Ramos (cell line): ENCODE data around the gene TMEM52.
"Not testable (repeated sequence)": the region's sequence is repeated elsewhere in the genome, so short reads cannot be mapped to it uniquely, and the experiment has no call there.

Experiments used
- in situ Hi-C: fragments of 300-500 bp; cut with MboI; formaldehyde crosslinking; loops from one replicate; pipeline ENCODE4 v1.14.3; 2022; ENCODE audit warnings: low sequenced_read_pairs; ENCODE audit not compliant: unreplicated experiment

TMEM52 gene

GRCh38 chr1:1950940-1951339, 31.9 kb upstream of the TMEM52 start:
- in situ Hi-C loops: loop anchor here (25.0 kb wide), 1 partner anchor 836 kb away; no protein-coding TSS in a partner anchor

GRCh38 chr1:1948783-1949182, 29.7 kb upstream of the TMEM52 start:
- in situ Hi-C loops: loop anchor here (5.0 kb wide), 1 partner anchor 89 kb away; no protein-coding TSS in a partner anchor

GRCh38 chr1:1947493-1947892, 28.4 kb upstream of the TMEM52 start:
- in situ Hi-C loops: loop anchor here (5.0 kb wide), 1 partner anchor 90 kb away; no protein-coding TSS in a partner anchor

- in situ Hi-C loops: loop anchor here (5.0 kb wide), 1 partner anchor 91 kb away; no protein-coding TSS in a partner anchor
Measured at GRCh38 chr1:1946540-1946939, 27.5 kb upstream of the TMEM52 start.

GRCh38 chr1:1945782-1946393, 26.8 kb upstream of the TMEM52 start:
- in situ Hi-C loops: loop anchor here (5.0 kb wide), 1 partner anchor 91 kb away; no protein-coding TSS in a partner anchor

- in situ Hi-C loops: no loop called here
Measured at GRCh38 chr1:1943834-1944570, 24.9 kb upstream of the TMEM52 start.

GRCh38 chr1:1942753-1943656, 23.9 kb upstream of the TMEM52 start:
- in situ Hi-C loops: no loop called here

GRCh38 chr1:1941868-1942752, 23.0 kb upstream of the TMEM52 start:
- in situ Hi-C loops: no loop called here

- in situ Hi-C loops: no loop called here
Measured at GRCh38 chr1:1941211-1941841, 22.2 kb upstream of the TMEM52 start.

- in situ Hi-C loops: no loop called here
Measured at GRCh38 chr1:1940123-1940425, 21.0 kb upstream of the TMEM52 start.

GRCh38 chr1:1939296-1940122, 20.4 kb upstream of the TMEM52 start:
- in situ Hi-C loops: no loop called here

GRCh38 chr1:1938613-1939295, 19.7 kb upstream of the TMEM52 start:
- in situ Hi-C loops: no loop called here

- in situ Hi-C loops: no loop called here
Measured at GRCh38 chr1:1938276-1938573, 19.1 kb upstream of the TMEM52 start.

GRCh38 chr1:1937549-1938275, 18.6 kb upstream of the TMEM52 start:
- in situ Hi-C loops: no loop called here

- in situ Hi-C loops: no loop called here
Measured at GRCh38 chr1:1937061-1937460, 18.0 kb upstream of the TMEM52 start.

- in situ Hi-C loops: not testable (repeated sequence)
Measured at GRCh38 chr1:1934848-1935247, 15.8 kb upstream of the TMEM52 start.
